G401.6 (cell line): ENCODE results near the gene ZIC2.

Experiments
- FAIRE-seq: peaks from 2 replicates; lab custom pipeline; 2012; peaks lifted over from hg19 to GRCh38; lab: Jason Lieb, UNC

The ZIC2 gene

GRCh38 chr13:99986741-99987140, 5.2 kb downstream of the ZIC2 start:
- no peak for FAIRE-seq

GRCh38 chr13:99987154-99988019, 5.8 kb downstream of the ZIC2 start:
- peak; percentile 93 for FAIRE-seq

- FAIRE-seq: no peak
Observed at GRCh38 chr13:99988529-99989275, 7.1 kb downstream of the ZIC2 start.

GRCh38 chr13:99989276-99990125, 7.9 kb downstream of the ZIC2 start:
- FAIRE-seq: peak; percentile 53

- FAIRE-seq: peak; percentile 94
Observed at GRCh38 chr13:99990126-99990977, 8.8 kb downstream of the ZIC2 start.

GRCh38 chr13:99991013-99991827, 9.6 kb downstream of the ZIC2 start:
- FAIRE-seq: peak; percentile 72

- FAIRE-seq: no peak
Observed at GRCh38 chr13:99991828-99992775, 10.5 kb downstream of the ZIC2 start.

GRCh38 chr13:99992949-99993351, 11.4 kb downstream of the ZIC2 start:
- peak; percentile 92 for FAIRE-seq

- FAIRE-seq: no peak
Observed at GRCh38 chr13:99993660-99994637, 12.4 kb downstream of the ZIC2 start.

- FAIRE-seq: no peak
Observed at GRCh38 chr13:99994638-99995020, 13.0 kb downstream of the ZIC2 start.

- peak; percentile 93 for FAIRE-seq
Observed at GRCh38 chr13:99995104-99995588, 13.6 kb downstream of the ZIC2 start.

GRCh38 chr13:99995589-99996380, 14.2 kb downstream of the ZIC2 start:
- no peak for FAIRE-seq

- peak; percentile 79 for FAIRE-seq
Observed at GRCh38 chr13:99996381-99996973, 14.9 kb downstream of the ZIC2 start.

- no peak for FAIRE-seq
Observed at GRCh38 chr13:99997702-99998214, 16.2 kb downstream of the ZIC2 start.

GRCh38 chr13:99998261-99998660, 16.7 kb downstream of the ZIC2 start:
- FAIRE-seq: no peak

GRCh38 chr13:100014621-100015020, 33.0 kb downstream of the ZIC2 start:
- FAIRE-seq: peak; percentile 69
